ENCODE measurements around the gene COG6.

Gene COG6

DNA sequence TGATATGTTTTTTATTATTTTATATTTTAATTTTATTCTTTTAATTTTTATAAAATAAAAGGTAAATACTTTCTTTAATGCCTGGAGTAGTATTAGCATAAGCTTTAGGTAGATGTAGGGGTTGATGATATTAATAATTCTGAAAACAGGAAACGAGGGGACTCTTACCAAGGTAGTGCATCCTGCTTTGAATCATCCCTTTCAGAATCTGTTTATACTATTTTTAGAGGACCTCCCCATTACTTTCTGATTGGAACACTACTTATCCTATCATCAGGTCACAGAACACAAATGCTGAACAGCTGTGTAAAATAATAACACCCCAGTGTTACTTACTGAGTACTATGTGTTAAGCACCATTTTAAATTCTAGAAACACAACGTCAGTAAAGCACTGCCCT is 27.3 kb downstream of the COG6 start:
- no peak for DNase-seq

DNA sequence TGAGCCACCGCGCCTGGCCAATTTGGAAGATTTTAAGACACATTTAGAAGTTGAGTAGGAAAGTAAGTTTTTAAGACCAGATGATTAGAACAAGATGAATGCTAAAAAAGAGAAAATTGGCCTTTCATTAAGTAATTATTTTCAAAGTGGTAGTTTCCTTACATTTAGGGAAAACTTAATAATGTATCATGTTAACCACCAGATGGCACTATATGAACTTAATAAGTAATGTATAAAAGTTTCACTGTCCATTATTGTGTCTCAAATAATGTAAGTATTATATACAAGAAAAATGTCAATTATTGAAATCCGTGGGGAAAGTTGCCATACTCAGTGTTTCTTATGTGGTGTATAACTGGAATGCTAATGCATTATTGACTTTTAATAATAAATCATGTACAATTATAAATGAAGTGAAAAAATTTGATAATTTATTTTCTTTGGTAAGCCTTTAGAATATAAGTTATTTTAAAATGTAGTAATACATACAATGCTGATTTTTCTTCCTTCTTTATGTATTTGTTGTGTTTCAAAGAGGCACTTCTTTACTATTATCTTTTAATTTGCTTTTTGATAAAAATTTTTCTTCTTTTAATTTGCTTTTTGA is 29.2 kb downstream of the COG6 start:
- DNase-seq: no peak

DNA sequence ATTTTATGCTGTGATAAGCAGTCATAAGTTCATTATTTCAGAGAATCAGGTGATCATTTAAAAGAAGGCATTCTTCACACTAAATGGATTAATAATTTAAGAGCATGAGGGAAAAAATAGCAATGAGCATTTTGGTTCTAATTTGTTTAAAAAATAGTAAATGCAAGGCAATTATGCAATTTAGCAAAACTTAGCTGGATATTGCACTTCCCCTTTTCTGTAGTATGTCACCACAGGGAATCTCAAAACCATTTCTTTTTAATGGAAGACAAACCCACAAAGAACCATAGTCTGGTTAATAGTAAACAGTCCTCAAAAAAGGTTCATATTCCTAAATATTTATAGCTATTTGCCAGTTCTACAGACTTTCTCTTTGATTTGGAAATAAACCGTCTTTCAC is 30.2 kb downstream of the COG6 start:
- DNase-seq: no peak

DNA sequence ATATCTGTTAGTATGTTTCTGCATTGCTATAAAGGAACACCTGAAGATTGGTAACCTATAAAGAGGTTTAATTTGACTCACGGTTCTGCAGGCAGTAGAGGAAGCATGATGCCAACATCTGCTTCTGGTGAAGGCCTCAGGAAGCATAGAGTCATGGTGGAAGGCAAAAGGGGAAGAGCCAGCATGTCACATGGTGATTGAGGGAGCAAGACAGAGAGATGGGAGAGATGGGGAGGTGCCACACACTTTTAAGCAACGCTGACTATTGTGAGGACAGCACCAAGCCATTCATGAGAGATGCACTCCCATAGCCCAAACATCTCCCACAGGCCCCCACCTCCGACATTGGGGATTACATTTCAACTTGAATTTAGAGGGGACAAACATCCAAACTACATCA is 32.8 kb downstream of the COG6 start:
- DNase-seq: no peak

GRCh38 chr13:39688699-39689405 is 33.4 kb downstream of the COG6 start:
- DNase-seq: no peak

DNA sequence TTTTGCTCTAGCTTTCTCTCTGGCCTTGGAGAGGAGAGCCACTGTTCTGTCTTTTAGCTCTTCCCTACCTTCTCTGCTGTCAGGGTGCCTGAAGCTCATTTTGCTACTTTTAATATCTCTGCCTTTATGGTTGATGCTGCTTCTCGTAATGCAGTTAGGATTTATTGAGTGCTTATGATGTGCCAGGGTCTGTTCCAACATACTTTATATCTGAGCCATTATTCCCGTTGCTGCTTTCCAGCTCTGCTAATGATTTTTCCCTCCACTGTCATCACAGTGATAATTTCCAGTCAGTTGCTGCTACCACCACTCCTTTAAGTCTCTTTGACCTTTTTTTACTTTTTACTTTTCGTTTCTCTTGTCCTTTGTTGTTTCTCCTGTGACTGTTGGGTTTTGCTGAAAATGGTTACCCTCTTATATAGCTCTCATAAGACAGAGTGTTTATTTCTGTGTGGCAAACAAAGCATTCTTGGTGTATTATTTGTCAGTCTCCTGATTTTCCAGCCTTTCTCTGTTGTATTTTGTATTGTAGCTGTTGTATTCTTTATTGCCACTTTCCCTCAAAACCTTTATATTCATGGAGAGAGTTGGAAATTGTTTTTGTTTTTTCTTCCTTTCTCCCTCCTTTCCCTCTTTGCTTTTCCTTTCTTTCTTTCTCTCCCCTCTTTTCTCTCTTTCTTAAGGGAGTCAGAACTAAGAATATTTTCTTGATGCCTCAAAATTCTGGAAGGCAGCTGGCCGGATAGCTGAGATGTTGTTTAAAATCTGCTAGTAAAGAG is 37.4 kb downstream of the COG6 start:
- DNase-seq: no peak

DNA sequence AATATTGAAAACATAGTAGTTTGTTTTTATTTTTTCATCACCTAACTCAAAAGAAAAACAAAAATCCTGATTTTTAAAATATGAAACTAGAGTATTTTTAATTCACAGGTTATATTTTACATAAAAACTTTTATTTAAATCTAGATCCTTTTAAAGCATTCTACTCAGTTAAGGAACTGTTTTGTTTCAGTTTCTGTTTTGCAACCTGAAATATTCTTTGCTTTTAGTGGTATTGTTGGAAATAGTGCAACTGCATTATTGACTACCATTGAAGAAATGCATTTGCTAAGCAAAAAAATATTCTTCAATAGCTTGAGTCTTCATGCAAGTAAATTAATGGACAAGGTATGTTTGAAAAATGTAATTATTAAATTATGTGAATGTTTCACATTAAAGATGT is 43.8 kb downstream of the COG6 start:
- DNase-seq: no peak

GRCh38 chr13:39712626-39713025 is 57.2 kb downstream of the COG6 start:
- DNase-seq: no peak

DNA sequence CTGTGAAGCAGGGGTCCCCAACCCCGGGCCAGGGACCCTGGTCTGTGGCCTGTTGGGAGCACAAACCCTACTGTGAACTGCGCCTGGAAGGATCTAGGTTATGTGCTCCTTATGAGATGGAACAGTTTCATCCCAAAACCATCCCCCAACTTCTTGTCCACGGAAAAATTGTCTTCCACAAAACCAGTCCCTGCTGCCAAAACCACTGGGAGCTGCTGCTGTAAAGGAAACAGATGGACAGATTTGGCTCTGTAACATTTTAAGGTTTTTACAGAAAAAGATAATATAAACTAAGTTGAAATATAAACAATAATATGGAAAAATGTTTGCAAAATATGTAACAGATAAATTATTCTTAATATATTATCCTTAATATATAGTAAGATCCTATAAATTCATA is 73.7 kb downstream of the COG6 start:
- no peak for DNase-seq

GRCh38 chr13:39734952-39735351 is 79.5 kb downstream of the COG6 start:
- DNase-seq: no peak

- DNase-seq: no peak
Observed at GRCh38 chr13:39737047-39737446, 81.6 kb downstream of the COG6 start.

DNA sequence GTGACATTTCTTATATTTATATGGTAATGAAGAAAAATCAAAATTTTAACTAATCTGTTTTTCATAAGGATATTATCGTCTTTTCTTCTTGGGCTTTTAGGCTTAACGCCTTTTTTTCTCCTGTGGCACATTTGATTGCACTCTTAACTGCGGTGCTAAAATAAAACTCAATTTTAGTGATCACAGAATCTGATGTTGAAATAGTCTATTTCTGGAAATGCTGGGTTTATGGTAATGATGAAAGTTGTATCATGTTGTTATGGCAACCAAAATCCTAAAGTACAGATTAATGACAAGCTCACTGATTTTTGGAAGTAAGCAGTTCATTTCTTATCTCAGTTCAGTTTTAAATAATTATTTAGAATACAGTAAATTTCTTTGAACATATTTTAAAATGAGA is 85.3 kb downstream of the COG6 start:
- DNase-seq: no peak

GRCh38 chr13:39748961-39749360 is 93.5 kb downstream of the COG6 start:
- no peak for DNase-seq

DNA sequence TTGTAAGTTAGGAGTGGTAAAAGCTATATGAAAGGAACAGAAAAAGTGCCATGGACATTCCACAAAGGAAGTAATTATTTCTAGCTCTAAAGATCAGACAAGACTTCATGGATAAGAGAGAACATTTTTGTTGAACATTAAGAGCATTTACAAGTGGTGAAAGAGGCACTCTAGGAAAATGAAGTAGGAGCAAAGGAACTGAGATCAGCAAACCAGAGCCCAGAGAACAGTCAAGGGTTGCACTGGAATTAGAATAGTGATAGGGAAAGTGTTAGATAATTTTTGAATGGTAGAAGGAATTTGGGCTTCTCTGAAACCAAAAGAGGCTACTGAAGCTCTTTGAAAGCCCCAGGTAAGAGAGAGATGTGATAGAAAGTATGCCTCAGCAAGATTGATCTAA is 94.1 kb downstream of the COG6 start:
- no peak for DNase-seq

DNA sequence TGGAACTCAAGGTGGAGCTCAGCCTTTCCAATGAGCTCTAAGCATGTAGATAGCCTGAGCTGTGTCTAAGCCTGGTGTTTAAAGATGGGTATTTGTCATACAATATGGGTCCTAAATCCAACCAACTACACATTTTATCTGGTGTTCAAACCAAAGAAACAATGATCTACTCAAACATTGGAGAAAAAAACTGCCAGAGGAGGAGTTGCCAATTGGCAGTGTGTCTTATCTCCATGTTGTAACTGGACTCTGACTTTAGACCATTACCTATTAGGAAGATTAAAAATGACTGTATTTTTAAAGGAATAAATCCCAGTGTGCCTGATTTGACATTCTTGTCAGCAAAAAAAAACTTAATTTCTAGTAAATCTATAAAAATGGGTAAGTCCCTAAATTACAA is 96.3 kb downstream of the COG6 start:
- no peak for DNase-seq

DNA sequence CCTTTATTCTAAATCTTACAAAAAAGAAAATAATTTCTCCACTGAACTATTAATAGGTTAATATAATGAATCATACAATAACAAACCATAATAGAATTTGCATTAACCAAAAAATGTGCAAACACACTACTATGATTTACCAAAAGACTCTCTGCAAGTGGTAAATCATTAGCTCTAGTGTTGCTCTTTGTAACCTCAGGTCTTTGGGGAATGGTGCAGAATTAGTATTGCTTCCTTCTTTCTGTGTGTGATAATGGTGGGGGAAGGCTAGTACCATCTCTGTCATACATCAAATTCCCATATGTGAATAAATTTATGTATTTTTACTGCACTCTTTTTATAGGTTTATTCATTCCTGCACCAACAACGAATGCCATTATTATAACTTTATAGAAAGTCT is 105.1 kb downstream of the COG6 start:
- DNase-seq: no peak

DNA sequence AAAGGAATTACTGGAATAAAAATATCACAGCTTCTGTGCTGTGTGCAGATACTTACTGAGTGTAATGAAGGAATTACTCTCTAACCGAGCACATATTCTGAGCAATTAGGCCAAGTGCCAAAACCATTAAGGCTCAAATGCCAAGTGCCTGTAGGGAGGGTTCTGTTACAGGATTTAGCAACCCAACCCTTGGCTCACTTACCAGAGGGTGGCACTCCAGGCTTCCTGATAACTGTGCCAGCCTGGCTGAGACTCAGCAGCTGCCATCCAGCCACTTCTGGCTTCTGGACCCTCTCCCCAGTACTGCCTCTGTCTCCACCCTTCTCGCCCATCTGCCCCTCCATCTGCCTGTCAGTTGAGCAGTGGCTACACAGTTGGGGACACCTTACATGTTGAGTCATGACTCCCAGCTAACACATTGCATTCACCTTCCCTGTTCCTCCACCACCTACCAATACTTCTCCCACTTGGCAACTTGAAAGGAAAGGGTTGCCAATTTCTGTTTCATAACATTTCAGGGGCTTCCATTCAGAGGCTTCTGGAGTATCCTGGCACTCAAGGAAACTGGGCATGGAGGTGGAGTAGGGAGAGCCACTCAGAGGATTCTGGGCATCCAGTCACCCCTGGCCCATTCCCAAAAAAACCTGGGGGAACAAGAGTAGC is 110.5 kb downstream of the COG6 start:
- no peak for DNase-seq

- DNase-seq: no peak
Observed at GRCh38 chr13:39766464-39767158, 111.1 kb downstream of the COG6 start.

GRCh38 chr13:39767791-39768517 is 112.5 kb downstream of the COG6 start:
- no peak for DNase-seq

GRCh38 chr13:39768962-39769361 is 113.5 kb downstream of the COG6 start:
- no peak for DNase-seq

- DNase-seq: no peak
Observed at GRCh38 chr13:39770221-39771090, 115.0 kb downstream of the COG6 start.

Data from activated CD8-positive, alpha-beta memory T cell treated with anti-CD3 and anti-CD28 coated beads for 24 hours (primary cell).